GM23338 (cell line): ENCODE results near the gene NDUFB11. TPM values are rescaled to one million over a fixed set of nuclear protein-coding genes. Genes with fewer than 3 reads are reported as not detected.

Experiments
- ATAC-seq: fragments of 200-7000 bp; cut with Tn5 transposase; 3 replicates; pipeline ENCODE4 v1.9.1; 2020
- DNase-seq: peaks from one replicate; pipeline ENCODE4 v3.0.0-alpha.2; 2015; ENCODE audit warnings: low spot score
- H2AFZ ChIP-seq: fragments of 200-600 bp; sonication (generic); 2 replicates; pipeline ENCODE4 v1.8.0; 2016; ENCODE audit warnings: antibody characterized with exemption, mild to moderate bottlenecking, moderate library complexity
- H3F3A ChIP-seq: fragments of 200-600 bp; sonication (generic); replicated peaks from 2 replicates; pipeline ENCODE4 v1.8.0; 2017; ENCODE audit warnings: antibody characterized with exemption, mixed run types, low read depth
- H3K27ac ChIP-seq: fragments of 200-600 bp; sonication (generic); 2 replicates; pipeline ENCODE4 v1.6.1; 2016; ENCODE audit warnings: low read depth
- H3K27me3 ChIP-seq: fragments of 200-600 bp; sonication (generic); 2 replicates; pipeline ENCODE4 v1.8.0; 2016; ENCODE audit warnings: mild to moderate bottlenecking, mixed run types, moderate library complexity; ENCODE audit not compliant: insufficient read depth
- H3K36me3 ChIP-seq: fragments of 200-600 bp; sonication (generic); 2 replicates; pipeline ENCODE4 v1.8.0; 2016; ENCODE audit warnings: mild to moderate bottlenecking; ENCODE audit not compliant: insufficient read depth
- H3K4me1 ChIP-seq: fragments of 200-600 bp; sonication (generic); 2 replicates; pipeline ENCODE4 v1.8.0; 2016; ENCODE audit warnings: mild to moderate bottlenecking, moderate library complexity; ENCODE audit not compliant: insufficient read depth
- H3K4me2 ChIP-seq: fragments of 200-600 bp; sonication (generic); 2 replicates; pipeline ENCODE4 v1.7.1; 2017; ENCODE audit warnings: mixed run types
- H3K4me3 ChIP-seq: fragments of 200-600 bp; sonication (generic); 2 replicates; pipeline ENCODE4 v1.6.1; 2016; ENCODE audit warnings: mixed run types
- H3K79me2 ChIP-seq: fragments of 200-600 bp; sonication (generic); replicated peaks from 2 replicates; pipeline ENCODE4 v1.8.0; 2017; ENCODE audit warnings: mild to moderate bottlenecking; ENCODE audit not compliant: insufficient read depth
- H3K9me2 ChIP-seq: fragments of 200-600 bp; sonication (generic); 2 replicates; pipeline ENCODE4 v1.8.0; 2017; ENCODE audit not compliant: insufficient read depth
- H4K20me1 ChIP-seq: fragments of 200-600 bp; sonication (generic); replicated peaks from 2 replicates; pipeline ENCODE4 v1.8.0; 2017; ENCODE audit warnings: mild to moderate bottlenecking; ENCODE audit not compliant: insufficient read depth
- H3K27ac Mint-ChIP-seq: 2 replicates; pipeline ENCODE4 v1.8.0; 2020; ENCODE audit warnings: inconsistent platforms, mild to moderate bottlenecking, moderate library complexity, mixed read lengths
- H3K27me3 Mint-ChIP-seq: 3 replicates; pipeline ENCODE4 v1.8.0; 2022; ENCODE audit warnings: low read depth, mild to moderate bottlenecking, moderate library complexity, mixed read lengths, inconsistent platforms; ENCODE audit not compliant: insufficient read depth, poor library complexity
- H3K36me3 Mint-ChIP-seq: 3 replicates; pipeline ENCODE4 v1.8.0; 2021; ENCODE audit warnings: low read depth, mild to moderate bottlenecking, inconsistent platforms, moderate library complexity, mixed read lengths
- H3K4me1 Mint-ChIP-seq: 3 replicates; pipeline ENCODE4 v1.8.0; 2020; ENCODE audit warnings: mild to moderate bottlenecking, inconsistent platforms, mixed read lengths
- H3K4me3 Mint-ChIP-seq: 3 replicates; pipeline ENCODE4 v1.8.0; 2021; ENCODE audit warnings: moderate library complexity, mild to moderate bottlenecking, inconsistent platforms, mixed read lengths
- H3K9me3 Mint-ChIP-seq: 3 replicates; pipeline ENCODE4 v1.8.0; 2020; ENCODE audit warnings: moderate library complexity, mild to moderate bottlenecking, inconsistent platforms, mixed read lengths
- CREB1 ChIP-seq: fragments of 250-450 bp; sonication (Bioruptor Pico); IDR thresholded peaks from 2 replicates; pipeline ENCODE4 v1.5.0; 2020; ENCODE audit warnings: low read depth, mild to moderate bottlenecking, moderate library complexity
- EZH2phosphoT487 ChIP-seq: fragments of 200-600 bp; sonication (generic); IDR thresholded peaks from one replicate; pipeline ENCODE4 v1.8.1; 2018; ENCODE audit warnings: antibody characterized with exemption; ENCODE audit not compliant: unreplicated experiment
- JUNB ChIP-seq: IDR thresholded peaks from one replicate; pipeline ENCODE4 v1.6.1; 2016; ENCODE audit warnings: antibody characterized with exemption; ENCODE audit not compliant: unreplicated experiment
- NANOG ChIP-seq: IDR thresholded peaks from 2 replicates; pipeline ENCODE4 v1.6.1; 2016; ENCODE audit warnings: antibody characterized with exemption, borderline replicate concordance
- POLR2AphosphoS5 ChIP-seq: IDR thresholded peaks from 2 replicates; pipeline ENCODE4 v1.6.1; 2016; ENCODE audit warnings: antibody characterized with exemption, low read depth
- STAT1 ChIP-seq: IDR thresholded peaks from one replicate; pipeline ENCODE4 v1.6.1; 2016; ENCODE audit warnings: antibody characterized with exemption; ENCODE audit not compliant: unreplicated experiment
- ZNF114 ChIP-seq: fragments of 250-450 bp; sonication (Bioruptor Pico); IDR thresholded peaks from 2 replicates; pipeline ENCODE4 v1.5.0; 2020; ENCODE audit warnings: mild to moderate bottlenecking, moderate library complexity
- polyA plus RNA-seq: library from polyadenylated mRNA; unstranded; fragments of >200 nt; fragmentation: Nextera tagmentation; extraction: Ambion mirVana; gene quantifications from 2 replicates; pipeline ENCODE4 v1.2.1, GENCODE V29; 2016
- total RNA-seq: library from RNA; depleted of rRNA; stranded (reverse); fragments of >200 nt; shearing (Covaris generic); gene quantifications from 2 replicates; pipeline ENCODE4 v1.2.3, GENCODE V29; 2014
- TF ChIP-seq, protein P1 (sequence below): fragments of 250-450 bp; sonication (Bioruptor Pico); IDR thresholded peaks from 2 replicates; pipeline ENCODE4 v1.5.0; 2020; ENCODE audit warnings: mild to moderate bottlenecking, moderate library complexity
- TF ChIP-seq, protein P2 (sequence below): IDR thresholded peaks from 2 replicates; pipeline ENCODE4 v1.6.1; 2016; ENCODE audit warnings: antibody characterized with exemption
- TF ChIP-seq, protein P3 (sequence below), 2 experiments: fragments of 200-600 bp in 1 of 2; sonication (generic) in 1 of 2; conservative IDR thresholded peaks; 2 replicates each; pipeline versions ENCODE4 v1.5.1 to v1.6.1; 2016 to 2017; ENCODE audit warnings: antibody characterized with exemption in 2 of 2, low read depth in 2 of 2, mild to moderate bottlenecking in 2 of 2, moderate library complexity in 1 of 2

The NDUFB11 gene
- total and polyA plus RNA-seq, 2 experiments from 2014 or later = 103 to 238 TPM

DNA sequence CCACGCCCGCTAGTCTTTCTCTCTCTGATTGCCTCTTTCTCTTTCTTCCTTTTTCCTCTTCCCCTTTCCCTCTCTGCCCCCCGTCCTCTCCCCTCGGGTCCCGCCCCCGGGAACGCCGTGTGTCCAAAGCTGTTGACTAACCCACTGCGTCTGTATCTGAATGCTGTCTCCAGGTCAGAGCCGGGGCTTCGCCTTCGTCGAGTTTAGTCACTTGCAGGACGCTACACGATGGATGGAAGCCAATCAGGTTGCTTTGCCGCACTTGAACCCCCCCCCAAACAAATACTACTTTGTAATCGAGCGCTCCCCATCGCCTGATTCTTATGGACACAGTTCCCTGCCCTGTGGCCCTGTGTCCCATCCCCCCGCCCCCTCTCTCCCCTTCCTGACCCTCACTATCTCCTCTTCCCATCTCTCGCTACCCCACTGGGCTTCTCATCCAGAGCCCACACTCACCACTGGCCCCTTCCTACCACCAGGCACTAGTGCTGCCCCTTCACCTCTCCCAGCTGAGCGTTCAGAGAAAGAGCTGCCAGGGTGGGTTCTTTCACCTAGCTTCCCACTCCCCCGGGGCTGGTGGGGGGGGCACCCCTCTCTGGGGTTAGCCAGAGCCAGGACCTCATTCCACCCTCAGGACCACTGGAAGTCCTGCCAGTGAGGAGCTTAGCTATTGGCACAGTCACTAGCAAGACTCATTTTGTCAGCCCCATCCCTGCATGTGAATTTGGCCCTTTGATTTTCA is 30.5 kb upstream of the NDUFB11 start:
- Histone ChIP-seq H2AFZ (no peak overlapping the region), H3K4me2 (no peak overlapping the region), H3K79me2 (no peaks in the 10 kb centered on the region), H3K36me3 (0 out of 2 replicates have a peak, but pooled peaks cover 3% of the 10 kb centered on the region), H3K4me1 (no peaks in the 10 kb centered on the region), H3K27me3 (no peaks in the 10 kb centered on the region), H3K27ac (no peak overlapping the region), H3F3A (no peaks in the 10 kb centered on the region), H3K9me2 (no peaks in the 10 kb centered on the region), H3K4me3 (no peak overlapping the region), H4K20me1 (no peaks in the 10 kb centered on the region)
- Mint-ChIP-seq H3K27me3 (peaks cover 4% of the 10 kb centered on the region), H3K9me3 (no peaks in the 10 kb centered on the region), H3K36me3 (peaks cover 40% of the 10 kb centered on the region), H3K4me1 (no peaks in the 10 kb centered on the region), H3K4me3 (no peak overlapping the region), H3K27ac (peak overlapping the region; percentile 48; the same call in 1 of the 2 replicates)
- ATAC-seq (no peak), DNase-seq (no peak)
- TF ChIP-seq, protein P1, sequence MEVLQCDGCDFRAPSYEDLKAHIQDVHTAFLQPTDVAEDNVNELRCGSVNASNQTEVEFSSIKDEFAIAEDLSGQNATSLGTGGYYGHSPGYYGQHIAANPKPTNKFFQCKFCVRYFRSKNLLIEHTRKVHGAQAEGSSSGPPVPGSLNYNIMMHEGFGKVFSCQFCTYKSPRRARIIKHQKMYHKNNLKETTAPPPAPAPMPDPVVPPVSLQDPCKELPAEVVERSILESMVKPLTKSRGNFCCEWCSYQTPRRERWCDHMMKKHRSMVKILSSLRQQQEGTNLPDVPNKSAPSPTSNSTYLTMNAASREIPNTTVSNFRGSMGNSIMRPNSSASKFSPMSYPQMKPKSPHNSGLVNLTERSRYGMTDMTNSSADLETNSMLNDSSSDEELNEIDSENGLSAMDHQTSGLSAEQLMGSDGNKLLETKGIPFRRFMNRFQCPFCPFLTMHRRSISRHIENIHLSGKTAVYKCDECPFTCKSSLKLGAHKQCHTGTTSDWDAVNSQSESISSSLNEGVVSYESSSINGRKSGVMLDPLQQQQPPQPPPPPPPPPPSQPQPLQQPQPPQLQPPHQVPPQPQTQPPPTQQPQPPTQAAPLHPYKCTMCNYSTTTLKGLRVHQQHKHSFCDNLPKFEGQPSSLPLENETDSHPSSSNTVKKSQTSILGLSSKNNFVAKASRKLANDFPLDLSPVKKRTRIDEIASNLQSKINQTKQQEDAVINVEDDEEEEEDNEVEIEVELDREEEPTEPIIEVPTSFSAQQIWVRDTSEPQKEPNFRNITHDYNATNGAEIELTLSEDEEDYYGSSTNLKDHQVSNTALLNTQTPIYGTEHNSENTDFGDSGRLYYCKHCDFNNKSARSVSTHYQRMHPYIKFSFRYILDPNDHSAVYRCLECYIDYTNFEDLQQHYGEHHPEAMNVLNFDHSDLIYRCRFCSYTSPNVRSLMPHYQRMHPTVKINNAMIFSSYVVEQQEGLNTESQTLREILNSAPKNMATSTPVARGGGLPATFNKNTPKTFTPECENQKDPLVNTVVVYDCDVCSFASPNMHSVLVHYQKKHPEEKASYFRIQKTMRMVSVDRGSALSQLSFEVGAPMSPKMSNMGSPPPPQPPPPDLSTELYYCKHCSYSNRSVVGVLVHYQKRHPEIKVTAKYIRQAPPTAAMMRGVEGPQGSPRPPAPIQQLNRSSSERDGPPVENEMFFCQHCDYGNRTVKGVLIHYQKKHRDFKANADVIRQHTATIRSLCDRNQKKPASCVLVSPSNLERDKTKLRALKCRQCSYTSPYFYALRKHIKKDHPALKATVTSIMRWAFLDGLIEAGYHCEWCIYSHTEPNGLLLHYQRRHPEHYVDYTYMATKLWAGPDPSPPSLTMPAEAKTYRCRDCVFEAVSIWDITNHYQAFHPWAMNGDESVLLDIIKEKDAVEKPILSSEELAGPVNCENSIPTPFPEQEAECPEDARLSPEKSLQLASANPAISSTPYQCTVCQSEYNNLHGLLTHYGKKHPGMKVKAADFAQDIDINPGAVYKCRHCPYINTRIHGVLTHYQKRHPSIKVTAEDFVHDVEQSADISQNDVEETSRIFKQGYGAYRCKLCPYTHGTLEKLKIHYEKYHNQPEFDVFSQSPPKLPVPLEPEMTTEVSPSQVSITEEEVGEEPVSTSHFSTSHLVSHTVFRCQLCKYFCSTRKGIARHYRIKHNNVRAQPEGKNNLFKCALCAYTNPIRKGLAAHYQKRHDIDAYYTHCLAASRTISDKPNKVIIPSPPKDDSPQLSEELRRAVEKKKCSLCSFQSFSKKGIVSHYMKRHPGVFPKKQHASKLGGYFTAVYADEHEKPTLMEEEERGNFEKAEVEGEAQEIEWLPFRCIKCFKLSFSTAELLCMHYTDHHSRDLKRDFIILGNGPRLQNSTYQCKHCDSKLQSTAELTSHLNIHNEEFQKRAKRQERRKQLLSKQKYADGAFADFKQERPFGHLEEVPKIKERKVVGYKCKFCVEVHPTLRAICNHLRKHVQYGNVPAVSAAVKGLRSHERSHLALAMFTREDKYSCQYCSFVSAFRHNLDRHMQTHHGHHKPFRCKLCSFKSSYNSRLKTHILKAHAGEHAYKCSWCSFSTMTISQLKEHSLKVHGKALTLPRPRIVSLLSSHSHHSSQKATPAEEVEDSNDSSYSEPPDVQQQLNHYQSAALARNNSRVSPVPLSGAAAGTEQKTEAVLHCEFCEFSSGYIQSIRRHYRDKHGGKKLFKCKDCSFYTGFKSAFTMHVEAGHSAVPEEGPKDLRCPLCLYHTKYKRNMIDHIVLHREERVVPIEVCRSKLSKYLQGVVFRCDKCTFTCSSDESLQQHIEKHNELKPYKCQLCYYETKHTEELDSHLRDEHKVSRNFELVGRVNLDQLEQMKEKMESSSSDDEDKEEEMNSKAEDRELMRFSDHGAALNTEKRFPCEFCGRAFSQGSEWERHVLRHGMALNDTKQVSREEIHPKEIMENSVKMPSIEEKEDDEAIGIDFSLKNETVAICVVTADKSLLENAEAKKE (CRISPR knock-in tag) = no peak
- TF ChIP-seq, protein P2, sequence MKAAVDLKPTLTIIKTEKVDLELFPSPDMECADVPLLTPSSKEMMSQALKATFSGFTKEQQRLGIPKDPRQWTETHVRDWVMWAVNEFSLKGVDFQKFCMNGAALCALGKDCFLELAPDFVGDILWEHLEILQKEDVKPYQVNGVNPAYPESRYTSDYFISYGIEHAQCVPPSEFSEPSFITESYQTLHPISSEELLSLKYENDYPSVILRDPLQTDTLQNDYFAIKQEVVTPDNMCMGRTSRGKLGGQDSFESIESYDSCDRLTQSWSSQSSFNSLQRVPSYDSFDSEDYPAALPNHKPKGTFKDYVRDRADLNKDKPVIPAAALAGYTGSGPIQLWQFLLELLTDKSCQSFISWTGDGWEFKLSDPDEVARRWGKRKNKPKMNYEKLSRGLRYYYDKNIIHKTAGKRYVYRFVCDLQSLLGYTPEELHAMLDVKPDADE = no peak
- TF ChIP-seq, protein P3, sequence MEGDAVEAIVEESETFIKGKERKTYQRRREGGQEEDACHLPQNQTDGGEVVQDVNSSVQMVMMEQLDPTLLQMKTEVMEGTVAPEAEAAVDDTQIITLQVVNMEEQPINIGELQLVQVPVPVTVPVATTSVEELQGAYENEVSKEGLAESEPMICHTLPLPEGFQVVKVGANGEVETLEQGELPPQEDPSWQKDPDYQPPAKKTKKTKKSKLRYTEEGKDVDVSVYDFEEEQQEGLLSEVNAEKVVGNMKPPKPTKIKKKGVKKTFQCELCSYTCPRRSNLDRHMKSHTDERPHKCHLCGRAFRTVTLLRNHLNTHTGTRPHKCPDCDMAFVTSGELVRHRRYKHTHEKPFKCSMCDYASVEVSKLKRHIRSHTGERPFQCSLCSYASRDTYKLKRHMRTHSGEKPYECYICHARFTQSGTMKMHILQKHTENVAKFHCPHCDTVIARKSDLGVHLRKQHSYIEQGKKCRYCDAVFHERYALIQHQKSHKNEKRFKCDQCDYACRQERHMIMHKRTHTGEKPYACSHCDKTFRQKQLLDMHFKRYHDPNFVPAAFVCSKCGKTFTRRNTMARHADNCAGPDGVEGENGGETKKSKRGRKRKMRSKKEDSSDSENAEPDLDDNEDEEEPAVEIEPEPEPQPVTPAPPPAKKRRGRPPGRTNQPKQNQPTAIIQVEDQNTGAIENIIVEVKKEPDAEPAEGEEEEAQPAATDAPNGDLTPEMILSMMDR (conservative IDR thresholded peaks at IDR 0.05; ENCODE audit: low read depth in 2 of 2) = no peak
- TF ChIP-seq EZH2phosphoT487 (no peak), STAT1 (no peak), ZNF114 (CRISPR knock-in tag) (no peak), JUNB (no peak), POLR2AphosphoS5 (no peak), NANOG (no peak), CREB1 (CRISPR knock-in tag) (no peak)
